NCI-H128 (cell line): ENCODE measurements around the gene RAB31.

Experiments used
- DNase-seq: peaks from one replicate; lab custom pipeline; 2025; ENCODE audit not compliant: unreplicated experiment; lab: John Stamatoyannopoulos, UW

Gene RAB31

DNA sequence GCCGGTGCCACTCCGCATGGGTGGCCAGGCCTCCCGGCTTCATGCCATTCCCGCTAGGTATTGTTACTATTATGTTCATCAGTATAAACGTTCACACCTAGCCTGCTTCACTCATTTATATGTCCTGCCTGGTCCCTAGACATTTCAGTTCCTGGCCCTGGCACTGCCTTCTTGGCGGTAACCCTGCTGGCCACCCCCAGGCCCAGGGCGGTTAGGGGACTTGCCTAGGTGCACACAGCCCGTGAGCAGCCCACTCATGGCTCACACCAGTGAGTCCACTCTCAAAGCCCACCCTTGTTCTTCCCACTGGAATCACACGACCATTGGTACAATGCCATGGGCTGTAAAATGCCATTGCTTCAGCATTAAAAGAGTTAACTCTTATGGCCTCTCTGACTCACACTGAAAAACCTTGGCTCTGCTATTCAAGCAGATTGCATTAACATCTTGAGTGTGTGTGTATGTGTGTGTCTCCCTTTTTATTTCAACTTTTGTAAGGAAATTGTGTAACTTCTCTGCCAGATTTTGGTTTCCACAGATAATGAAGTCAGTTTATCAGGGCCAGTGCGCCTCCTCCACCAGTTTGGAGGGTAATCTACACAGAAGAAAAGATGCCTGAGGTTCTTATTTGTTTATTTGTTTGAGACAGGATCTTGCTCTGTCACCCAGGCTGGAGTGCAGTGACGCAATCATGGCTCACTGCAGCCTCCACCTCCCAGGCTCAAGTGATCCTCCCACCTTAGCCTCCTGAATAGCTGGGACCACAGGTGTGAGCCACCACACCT, 74.2 kb downstream of the RAB31 start:
- DNase-seq: no peak

GRCh38 chr18:9786631-9787030, 78.5 kb downstream of the RAB31 start:
- no peak for DNase-seq

- DNase-seq: no peak
These were observed 78.9 kb downstream of the RAB31 start for GRCh38 chr18:9787036-9787435.

- no peak for DNase-seq
These were observed 79.6 kb downstream of the RAB31 start for GRCh38 chr18:9787712-9788111.

DNA sequence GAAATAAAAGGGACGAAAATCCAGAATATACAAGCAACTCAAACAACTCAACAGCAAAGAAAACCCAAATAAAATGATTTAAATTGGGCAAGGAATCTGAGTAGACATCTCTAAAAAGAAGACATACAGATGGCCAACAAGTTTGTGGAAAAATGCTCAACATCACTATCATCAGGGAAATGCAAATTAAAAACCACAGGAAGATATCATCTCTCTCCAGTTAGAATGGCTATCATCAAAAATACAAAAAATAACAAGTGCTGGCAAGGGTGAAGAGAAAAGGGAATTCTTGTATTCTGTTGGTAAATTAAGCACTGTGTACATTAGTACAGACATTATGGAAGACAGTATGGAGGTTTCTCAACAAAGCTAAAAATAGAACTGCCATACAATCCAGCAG, 80.0 kb downstream of the RAB31 start:
- no peak for DNase-seq

GRCh38 chr18:9788860-9789259, 80.8 kb downstream of the RAB31 start:
- no peak for DNase-seq

DNA sequence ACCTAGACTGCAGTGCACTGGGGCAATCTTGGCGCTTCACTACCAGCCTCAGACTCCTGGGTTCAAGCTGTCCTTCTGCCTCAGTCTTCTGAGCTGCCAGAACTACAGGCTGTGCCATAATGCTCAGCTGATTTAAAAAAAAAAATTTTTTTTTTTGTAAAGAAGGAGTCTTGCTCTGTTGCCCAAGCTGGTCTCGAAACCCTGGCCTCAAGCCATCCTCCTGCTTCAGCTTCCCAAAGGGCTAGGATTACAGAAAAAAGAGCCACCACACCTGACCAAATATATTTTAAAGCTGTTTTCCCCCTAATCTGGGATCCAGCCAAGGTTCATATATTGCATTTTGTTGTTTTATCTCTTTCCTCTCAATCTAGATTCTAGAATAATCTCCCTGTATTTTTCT, 82.2 kb downstream of the RAB31 start:
- no peak for DNase-seq

DNA sequence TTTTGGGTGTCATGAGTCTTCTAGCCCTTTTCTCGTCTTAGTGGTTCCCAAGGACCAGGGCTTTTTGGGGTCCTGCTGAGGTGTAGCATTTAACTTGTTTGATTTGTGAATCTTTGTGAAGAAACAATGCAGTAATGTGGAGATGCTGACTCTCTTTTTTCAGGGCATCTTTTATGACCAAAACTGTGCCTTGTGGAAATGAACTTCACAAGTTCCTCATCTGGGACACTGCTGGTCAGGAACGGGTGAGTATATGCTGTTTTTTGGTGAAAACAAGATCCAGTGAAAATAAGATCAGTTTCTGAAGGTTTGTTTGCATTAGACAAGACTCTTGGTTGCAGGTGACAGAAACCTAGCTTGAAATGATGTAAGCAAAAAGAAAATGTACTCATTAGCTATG, 83.9 kb downstream of the RAB31 start:
- DNase-seq: no peak

DNA sequence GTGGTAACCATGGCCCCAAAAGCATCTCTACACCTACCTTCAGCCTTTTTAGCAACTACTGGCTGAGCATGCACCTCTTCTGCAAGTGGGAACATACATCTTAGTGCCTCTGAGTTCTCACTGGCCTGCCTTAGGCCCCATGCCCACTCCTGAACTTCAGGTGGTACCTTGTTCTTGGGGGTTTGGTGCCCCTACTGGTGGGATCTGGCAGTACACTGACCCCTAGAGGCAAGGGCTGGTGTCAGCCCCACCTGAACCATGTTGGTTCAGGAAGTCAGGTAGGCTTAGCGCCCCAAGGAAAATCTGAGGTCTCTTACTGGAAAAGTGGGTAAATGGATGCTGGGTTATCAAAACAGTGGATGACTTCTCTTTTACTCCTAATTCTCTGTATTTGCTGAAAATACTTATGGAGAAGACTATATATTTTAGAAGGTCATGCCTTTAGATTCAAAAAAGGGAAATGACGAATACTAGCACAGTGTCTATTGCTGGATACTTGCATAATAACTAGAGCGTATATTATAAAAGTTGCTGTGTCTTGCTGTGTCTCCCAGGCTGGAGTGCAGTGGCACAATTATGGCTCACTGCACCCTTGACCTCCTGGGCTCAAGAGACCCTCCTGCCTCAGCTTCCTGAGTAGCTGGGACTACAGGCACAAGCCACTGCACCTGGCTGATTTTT, 84.6 kb downstream of the RAB31 start:
- DNase-seq: no peak

- no peak for DNase-seq
These were observed 87.9 kb downstream of the RAB31 start for GRCh38 chr18:9796011-9796410.

DNA sequence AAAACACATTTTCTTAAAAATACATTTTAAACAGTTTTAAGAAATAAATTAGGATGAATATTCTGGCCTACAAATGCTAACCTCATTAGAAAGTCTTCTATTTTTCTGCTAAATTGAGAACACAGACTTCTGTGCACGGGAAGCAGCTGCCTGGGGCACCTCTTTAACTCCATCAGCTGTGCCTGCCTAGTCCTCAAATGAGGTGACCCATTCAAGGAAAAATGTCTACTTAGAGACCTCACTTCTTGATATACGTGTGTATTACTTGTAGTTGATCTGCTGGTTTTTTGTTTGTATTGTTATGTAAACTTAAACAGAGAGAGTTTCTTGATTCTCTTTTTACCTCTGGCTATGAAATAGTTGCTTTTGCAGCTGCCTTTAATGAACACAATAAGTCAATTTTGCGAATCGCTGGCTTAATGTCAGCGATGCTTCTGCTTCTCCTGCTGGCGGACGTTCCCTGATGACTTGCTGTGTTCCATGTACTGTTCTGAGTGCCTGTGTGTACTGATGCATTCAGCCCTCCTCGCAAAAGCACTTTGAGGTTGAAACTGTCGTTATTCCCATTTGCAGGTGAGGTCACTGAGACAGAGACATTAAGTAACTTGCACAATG, 88.9 kb downstream of the RAB31 start:
- no peak for DNase-seq

DNA sequence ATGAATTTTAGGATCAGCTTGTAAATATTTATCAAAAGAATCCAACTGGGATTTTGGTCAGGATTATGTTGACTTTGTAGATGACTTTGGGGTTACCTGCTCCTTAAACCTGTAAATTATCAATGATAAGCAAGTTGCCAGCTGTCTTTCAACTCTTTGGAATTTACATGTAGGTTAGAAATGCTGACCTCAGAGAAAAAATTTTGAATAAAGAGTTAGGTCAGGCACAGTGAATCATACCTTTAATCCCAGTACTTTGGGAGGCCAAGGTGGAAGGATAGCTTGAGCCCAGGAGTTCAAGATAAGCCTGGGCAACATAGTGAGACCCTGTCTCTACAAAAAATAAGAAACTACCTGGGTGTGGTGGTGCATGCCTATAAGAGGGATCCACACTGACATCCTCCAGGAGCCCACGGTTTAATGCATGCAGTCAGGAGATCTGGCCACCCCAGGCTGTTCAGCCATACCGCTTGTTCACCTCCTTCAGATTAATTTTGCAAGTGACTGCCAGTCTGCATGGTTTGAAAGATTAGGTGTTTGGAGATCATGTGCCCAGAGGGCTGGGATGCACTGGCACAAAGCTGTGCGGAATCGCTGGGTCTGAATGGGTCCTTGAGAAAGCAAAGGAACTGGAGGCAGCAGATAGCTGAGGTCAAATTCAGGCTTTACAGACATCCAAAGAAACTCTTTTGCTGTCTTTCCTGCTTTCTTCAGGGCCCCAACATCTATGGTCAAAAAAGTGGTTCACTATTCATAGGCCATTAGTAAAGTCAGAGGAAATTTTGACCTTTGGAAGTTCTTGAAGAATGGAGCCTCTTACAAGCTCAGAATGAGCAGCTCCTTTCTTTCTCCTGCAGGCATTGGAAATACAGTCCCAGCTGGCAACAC, 94.3 kb downstream of the RAB31 start:
- no peak for DNase-seq

DNA sequence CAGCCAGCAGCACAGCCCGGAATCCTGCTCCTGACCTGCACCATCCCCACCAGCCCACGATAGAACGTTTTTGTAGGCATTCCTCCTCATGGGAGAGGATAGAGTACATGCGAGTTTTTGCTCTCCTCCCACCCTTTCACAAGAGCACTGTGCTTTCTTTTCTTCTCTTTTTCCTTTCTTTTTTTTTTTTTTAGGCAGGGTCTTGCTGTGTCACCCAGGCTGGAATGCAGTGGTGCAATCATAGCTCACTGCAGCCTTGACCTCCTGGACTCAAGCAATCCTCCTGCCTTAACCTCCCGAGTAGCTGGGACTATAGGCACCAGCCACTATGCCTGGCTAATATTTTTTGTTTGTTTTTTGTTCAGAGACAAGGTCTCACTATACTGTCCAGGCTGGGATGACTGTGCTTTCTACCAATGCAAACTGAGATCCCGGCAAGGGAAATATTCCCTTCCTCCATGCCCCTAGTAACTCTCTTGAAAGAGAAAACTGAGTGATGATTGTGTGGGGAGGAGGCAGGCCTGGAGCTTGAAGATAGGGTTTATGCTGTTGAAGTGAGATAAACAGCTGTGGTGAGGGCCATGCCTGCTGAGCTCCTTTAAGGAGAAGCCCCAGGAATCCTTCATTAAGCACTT, 95.1 kb downstream of the RAB31 start:
- DNase-seq: no peak

GRCh38 chr18:9803698-9804516, 95.8 kb downstream of the RAB31 start:
- peak; percentile 15 for DNase-seq

DNA sequence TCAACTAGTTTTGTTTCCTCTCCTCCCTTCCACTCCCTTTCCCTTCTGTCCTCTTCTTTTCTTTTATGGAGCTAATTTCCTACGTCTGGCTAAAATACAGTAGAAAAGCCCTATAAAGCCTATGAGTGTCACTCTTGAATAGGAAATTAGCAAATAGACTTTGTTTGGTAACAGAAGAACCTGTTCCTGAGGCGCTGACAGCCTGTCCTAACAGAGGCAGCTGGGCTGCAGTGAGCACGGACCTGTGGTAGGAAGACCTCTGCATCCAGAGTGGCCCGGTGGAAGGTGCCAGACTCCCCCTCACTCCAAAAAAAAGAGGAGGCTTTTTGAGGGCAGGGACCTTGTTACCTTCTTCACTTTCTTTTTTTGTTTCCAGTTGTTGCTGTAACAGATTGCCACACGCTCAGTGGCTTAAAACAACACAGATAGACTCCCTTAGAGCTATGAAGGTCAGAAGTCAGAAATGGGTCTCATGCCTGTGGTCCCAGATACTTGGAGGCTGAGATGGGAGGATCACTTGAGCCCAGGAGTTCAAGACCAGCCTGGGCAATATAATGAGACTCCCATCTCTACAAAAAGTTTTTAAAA, 96.5 kb downstream of the RAB31 start:
- DNase-seq: no peak

- no peak for DNase-seq
These were observed 98.8 kb downstream of the RAB31 start for GRCh38 chr18:9806905-9807304.

DNA sequence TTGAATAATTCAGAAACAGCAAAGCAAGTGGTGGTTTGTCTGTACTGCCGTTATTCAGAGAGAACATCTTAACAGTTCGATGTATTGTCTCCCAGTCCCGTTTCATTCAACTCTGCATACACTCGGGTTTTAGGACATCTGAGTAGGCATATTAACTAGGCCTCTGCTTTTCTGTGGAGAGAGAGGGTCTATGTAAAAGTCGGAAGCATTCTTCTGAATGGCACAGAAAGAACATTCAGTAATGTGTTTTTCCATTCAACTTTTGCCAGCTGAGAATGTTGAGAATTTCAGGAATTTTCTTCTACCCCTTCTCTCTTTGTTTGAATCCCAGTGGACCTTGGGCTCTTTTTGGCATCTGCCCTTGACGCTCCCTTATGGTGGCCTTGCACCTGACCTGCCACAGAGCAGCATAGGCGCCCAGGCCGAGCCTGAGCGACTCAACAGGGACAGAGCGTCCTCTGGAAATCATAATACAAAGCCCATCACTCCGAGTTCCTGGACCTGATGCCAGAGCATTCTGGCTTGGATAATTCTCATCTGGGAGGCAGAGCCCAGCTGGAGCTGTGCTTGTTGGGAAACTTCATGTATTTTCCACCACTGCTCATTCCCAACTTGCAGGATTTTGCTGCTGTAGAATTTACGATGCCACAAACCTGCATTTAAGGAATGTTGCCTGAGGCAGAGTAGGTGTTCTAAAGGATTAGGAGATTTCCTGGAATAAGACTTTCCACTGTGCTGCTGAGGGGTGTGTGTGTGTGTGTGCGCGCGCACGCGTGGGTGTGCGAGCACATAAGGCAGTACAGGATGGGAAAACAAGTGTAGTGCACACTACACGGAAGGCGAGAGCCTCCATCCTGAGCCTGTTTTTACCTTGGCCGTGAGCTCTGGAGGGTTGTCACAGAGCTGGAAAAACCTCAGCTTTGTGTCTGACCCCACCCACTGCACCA, 100.5 kb downstream of the RAB31 start:
- DNase-seq: no peak

GRCh38 chr18:9809697-9810096, 101.6 kb downstream of the RAB31 start:
- no peak for DNase-seq
